Measurements from ENCODE around the gene SCARF1.
"Not testable (repeated sequence)": the region's sequence is repeated elsewhere in the genome, so short reads cannot be mapped to it uniquely, and the experiment has no call there.

SCARF1 gene

DNA sequence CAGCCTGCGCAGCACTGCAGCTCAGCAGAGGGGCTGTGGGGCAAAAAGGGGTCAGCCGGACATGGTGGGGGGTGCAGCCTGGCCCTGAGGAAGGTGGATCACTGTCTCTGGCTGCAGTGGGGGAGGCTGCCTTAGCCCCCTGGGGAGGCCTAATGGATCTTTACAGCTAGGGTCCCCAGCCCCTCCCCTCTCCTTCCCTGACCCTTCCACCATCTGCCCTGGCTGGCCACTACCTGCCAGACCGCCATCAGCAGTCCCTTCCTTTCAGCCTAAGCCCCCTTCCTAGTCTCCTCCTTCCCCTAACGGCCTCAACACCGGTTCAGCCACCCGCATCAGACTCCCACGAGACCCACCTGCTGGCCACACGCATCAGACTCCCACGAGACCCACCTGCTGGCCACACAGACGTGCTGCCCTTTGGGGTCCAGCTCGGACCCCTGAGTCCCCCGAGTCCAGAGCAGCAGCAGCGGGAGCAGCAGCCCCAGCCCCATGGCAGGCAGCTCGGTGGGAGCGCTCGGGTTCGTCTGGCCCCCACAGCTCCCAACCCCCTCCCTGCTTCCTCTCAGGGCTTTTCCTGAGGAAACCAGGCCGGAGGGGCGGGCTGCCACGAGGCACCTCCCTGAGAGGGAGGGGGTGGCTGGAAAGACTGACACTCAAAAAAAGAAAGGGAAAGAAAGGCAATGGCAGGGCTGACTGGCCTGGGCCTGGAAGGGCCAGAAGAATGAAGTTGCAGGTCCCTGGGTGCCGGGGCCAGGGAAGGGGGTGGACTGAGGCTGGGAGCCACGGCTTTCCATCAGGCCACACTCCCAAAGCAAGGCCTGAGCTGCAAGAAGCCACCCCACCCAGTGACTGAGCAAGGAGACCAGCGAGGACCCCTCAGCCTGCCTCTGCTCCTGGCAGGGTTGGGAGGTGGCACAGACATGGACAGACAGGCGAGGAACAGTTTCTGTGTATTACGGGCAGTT, at the start of gene SCARF1:
Gene SCARF1 (minus strand): TSS at position 526 of the 965 bp plus-strand sequence. CDS start 35 bp downstream, at position 491.
- FAIRE-seq: no peak

DNA sequence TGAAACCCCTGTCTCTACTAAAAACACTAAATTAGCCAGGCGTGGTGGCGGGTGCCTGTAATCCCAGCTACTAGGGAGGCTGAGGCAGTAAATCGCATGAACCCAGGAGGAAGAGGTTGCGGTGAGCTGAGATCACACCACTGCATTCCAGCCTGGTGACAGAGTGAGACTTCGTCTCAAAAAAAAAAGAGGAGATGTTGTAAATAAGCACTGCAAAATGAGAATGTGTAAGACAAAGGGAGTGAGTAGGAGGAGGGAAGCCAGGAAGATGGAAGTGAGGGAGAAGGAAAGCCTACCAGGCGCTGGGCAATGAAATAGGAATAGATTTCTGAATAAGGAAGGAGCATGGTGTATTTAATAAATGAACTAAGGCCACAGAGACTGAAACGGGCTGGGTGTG, 47.8 kb upstream of the SCARF1 start:
- no peak for FAIRE-seq

GRCh38 chr17:1690544-1691221, 45.2 kb upstream of the SCARF1 start:
- no peak for FAIRE-seq

DNA sequence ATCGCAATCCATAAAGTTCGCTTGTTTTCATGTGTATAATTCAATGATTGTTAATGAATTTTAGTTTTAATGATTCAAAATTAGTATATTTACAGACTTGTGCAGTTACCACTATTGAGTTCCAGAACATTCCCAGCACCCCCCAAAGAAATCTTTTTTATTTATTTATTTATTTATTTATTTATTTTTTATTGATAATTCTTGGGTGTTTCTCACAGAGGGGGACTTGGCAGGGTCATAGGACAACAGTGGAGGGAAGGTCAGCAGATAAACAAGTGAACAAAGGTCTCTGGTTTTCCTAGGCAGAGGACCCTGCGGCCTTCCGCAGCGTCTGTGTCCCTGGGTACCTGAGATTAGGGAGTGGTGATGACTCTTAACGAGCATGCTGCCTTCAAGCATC, 42.9 kb upstream of the SCARF1 start:
- not testable (repeated sequence) for FAIRE-seq

- FAIRE-seq: no peak
These were observed 40.6 kb upstream of the SCARF1 start for GRCh38 chr17:1686086-1686485.

DNA sequence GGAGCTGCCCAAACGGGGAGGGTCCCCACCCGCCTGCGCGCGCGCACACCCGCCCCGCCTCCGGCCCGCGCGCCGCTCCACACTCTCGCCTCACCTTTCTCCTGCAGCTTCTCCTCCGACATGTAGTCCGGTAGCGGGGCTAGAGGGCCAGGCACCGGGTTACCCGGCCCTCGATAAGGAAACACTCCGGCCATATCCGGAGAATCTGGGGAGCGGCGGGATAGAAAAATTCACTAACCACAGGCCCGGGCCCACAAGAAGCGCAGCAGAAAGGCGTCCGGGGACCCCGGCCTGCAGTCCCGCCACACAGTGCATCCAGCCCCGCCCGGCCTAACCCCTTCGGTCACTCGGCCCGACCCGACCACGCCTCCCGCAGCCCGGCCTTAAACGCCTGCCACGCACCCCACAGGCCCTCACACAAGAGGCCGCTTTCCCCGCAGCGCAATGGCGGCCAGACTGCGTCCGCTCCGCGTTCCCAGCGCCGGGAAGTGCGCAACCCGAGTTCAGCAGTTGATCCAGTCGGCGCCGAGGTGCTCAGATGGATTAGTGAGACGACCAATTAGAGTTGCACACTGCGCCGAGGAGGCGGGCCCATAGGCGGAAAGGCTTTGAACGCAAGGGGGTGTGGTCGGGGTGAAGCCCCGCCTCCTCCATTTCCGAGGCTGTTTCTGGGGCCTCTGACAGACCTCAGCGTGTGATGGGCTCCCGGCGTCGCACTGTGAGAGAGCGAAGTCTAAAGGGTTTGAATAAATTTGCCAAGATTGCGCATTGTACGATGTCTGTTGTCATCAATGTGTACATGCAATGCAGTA, 39.1 kb upstream of the SCARF1 start, which contains the start of gene PRPF8:
Gene PRPF8 (minus strand): TSS at position 490 of the 812 bp plus-strand sequence. CDS start 296 bp downstream, at position 194.
- peak; percentile 70 for FAIRE-seq

DNA sequence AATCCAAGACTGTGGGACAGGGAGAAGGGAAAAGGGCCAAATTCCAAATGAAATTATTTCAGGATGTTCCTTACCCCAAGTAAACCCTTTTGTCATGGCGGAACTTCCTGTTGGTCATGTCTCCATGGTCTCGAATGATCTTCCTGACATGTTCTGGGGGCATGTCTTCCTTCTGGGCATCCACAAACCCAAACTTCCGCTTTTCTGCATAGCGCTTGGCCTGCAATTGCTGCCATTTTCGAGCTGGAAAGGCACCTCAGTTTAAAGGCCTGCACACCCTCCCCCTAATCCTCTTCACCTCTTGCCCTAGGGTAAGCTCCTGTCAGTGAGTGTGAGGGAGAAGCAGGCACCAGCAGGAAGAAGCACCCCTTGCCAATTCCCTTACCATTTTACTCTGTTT, 37.9 kb upstream of the SCARF1 start:
- no peak for FAIRE-seq

GRCh38 chr17:1676401-1676800, 30.9 kb upstream of the SCARF1 start:
- FAIRE-seq: no peak

- FAIRE-seq: no peak
These were observed 27.7 kb upstream of the SCARF1 start for GRCh38 chr17:1673041-1673785.

DNA sequence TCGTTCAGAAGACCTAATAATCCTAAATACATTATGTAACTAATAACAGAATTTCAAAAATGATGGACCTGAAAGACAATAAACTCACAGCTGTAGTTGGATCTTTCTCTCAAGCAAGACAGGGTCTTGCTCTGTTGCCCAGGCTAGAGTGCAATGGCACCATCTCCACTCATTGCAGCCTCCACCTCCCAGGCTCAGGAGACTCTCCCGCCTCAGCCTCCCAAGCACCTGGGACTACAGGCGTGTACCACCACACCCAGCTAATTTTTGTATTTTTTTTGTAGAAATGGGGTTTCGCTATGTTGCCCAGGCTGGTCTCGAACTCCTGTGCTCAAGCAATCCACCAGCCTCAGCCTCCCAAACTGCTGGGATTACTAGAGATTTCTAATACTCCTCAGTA, 18.4 kb upstream of the SCARF1 start:
- FAIRE-seq: not testable (repeated sequence)

DNA sequence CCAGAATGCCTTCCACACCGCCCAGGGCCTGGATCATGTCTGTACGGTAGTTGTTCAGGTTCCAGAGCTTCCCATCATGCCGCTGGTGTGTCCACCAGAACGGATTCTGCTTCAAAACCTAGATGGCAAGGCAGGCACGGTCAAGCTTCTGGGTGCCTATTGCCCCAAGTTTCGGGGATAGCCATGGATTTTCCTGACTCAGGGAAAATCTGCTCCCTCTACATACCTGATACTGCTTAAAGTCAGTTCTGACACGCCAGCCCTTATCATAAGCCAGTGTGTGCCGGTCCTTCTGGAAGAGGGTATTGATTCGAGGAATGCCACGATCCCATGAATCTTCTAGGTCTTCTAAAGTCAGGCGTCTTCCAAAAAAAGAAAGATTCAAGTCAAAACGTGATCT, 15.5 kb upstream of the SCARF1 start:
- FAIRE-seq: no peak

DNA sequence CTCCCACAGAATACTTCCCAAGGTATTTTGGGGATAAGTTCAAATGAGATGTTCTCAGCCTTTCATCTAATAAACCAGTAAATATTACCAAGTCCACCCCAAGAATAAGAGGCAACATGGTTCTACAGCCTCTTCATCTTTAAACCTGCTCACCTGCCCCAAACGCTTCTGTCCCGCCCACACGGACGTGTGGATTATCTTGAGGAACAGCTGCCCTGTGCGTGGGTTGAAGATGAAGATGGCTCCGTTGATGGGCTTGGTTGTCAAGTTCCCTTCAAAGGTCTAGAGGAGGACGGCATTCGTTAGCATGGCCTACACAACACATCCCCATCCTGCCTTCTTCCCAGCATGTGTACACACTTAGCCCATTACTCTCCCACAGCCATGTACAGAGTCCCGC, 12.6 kb upstream of the SCARF1 start:
- no peak for FAIRE-seq

- FAIRE-seq: no peak
These were observed 8.2 kb upstream of the SCARF1 start for GRCh38 chr17:1653735-1654134.

DNA sequence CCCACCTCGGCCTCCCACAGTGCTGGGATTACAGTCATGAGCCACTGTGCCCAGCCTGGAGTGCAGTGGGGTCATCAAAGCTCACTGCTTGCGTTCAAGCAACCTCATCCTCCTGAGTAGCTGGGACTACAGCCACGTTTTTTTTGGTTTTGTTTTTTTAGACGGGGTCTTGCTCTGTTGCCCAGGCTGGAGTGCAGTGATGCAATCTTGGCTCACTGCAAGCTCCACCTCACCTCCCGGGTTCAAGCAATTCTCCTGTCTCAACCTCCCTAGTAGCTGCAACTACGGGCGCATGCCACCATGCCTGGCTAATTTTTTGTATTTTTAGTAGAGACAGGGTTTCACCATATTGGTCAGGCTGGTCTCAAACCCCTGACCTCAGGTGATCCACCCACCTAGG, 7.3 kb upstream of the SCARF1 start:
- not testable (repeated sequence) for FAIRE-seq

DNA sequence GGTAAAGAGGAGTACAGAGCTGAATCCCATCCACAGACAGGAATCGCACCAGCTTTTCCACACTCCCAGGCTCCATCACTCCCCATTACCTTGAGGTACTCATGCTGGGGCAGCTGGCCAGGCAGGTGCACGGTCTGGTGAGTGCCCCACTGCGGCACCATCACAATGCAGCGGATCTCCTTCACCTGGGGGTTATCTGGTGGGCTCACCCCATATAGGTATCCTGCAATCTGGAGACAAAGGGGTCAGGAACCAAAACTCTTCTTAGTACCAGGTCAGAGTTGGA, 6.0 kb upstream of the SCARF1 start:
- FAIRE-seq: no peak

GRCh38 chr17:1650731-1651558, 5.4 kb upstream of the SCARF1 start:
- no peak for FAIRE-seq

GRCh38 chr17:1649844-1650501, 4.4 kb upstream of the SCARF1 start, which contains the start of gene RILP:
TSS of gene RILP (minus strand) at chr17:1649866. CDS start at chr17:1649804, 62 bp downstream.
- no peak for FAIRE-seq

GRCh38 chr17:1648963-1649843, 3.7 kb upstream of the SCARF1 start:
- FAIRE-seq: no peak

DNA sequence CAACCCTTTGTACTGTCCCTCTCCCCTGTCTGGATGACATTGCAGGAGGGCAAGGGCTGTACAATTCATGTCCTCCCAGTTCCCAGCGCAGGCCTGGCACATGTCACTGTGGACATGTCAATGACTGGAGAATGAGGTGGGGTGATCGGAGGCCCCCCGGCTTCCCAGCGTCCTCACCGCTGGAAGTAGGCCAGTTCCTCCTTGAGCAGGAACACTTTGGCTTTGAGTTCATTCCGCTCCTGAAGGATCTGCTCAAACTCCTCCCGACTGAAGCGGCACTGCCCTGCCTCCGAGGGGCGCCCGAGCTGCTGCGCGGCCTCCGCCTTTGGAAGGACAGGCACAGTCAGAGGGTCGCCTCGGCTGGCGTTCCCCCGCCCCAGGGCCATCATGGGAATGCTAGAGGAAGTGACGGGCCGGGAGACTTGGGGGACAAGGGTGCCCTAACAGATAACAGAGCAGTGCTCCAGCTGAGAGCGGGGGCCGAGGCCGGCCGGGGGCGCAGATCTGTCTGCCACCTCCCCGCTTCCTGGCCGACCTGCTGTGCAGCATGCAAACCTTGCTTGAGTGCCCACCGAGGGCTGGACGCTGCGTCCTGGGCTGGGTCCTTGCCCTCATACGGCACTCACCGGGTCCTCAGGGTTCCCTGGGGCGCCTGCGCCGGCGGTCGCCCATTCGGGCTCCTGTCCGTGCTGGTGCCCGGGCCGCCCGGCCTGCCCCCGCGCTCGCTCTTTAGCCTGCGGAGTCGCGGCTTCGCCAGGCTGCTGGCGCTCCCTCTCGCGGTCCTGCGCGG, 2.8 kb upstream of the SCARF1 start:
- no peak for FAIRE-seq

All from islet of Langerhans (tissue), 1 donor.